Kidney (tissue), 14 donors: ENCODE measurements around the gene PRSS3. TPM values are rescaled to one million over a fixed set of nuclear protein-coding genes. Genes with fewer than 3 reads are reported as not detected.

Experiments used
- DNase-seq, 5 donors: peaks; one replicate each; pipeline ENCODE4 v3.0.0-alpha.2; 2013 to 2020
- FAIRE-seq: peaks from 2 replicates; lab custom pipeline; 2012; peaks lifted over from hg19 to GRCh38; lab: Jason Lieb, UNC
- H3K27ac ChIP-seq, 2 donors: one replicate each; pipeline ENCODE4 v1.7.0; 2013; ENCODE audit warnings: low read depth in 2 of 2, low read length in 2 of 2, inconsistent platforms in 1 of 2
- H3K27me3 ChIP-seq: one replicate; pipeline ENCODE4 v1.7.1; 2013; ENCODE audit warnings: low read length, inconsistent platforms; ENCODE audit not compliant: control insufficient read depth, insufficient read depth
- H3K36me3 ChIP-seq, 3 donors: one replicate each; pipeline versions ENCODE4 v1.7.0 to v1.7.1; 2013; ENCODE audit warnings: low read length in 3 of 3, control low read depth in 1 of 3, inconsistent platforms in 1 of 3; ENCODE audit not compliant: insufficient read depth in 3 of 3, control insufficient read depth in 2 of 3
- H3K4me1 ChIP-seq, 3 donors: one replicate each; pipeline versions ENCODE4 v1.7.0 to v1.7.1; 2013; ENCODE audit warnings: low read length in 3 of 3, inconsistent platforms in 1 of 3, low read depth in 1 of 3; ENCODE audit not compliant: control insufficient read depth in 2 of 3, insufficient read depth in 2 of 3
- H3K4me3 ChIP-seq, 3 donors: one replicate each; pipeline versions ENCODE4 v1.7.0 to v1.8.1; 2013; ENCODE audit warnings: low read length in 3 of 3, control low read depth in 1 of 3, inconsistent platforms in 1 of 3
- H3K9ac ChIP-seq, 3 donors: one replicate each; pipeline versions ENCODE4 v1.7.0 to v1.7.1; 2013; ENCODE audit warnings: low read length in 3 of 3, control low read depth in 1 of 3, inconsistent platforms in 1 of 3
- H3K9me3 ChIP-seq, 3 donors: one replicate each; pipeline versions ENCODE4 v1.7.0 to v1.7.1; 2013; ENCODE audit warnings: low read length in 3 of 3, control low read depth in 1 of 3, inconsistent platforms in 1 of 3; ENCODE audit not compliant: control insufficient read depth in 2 of 3, insufficient read depth in 1 of 3
- CTCF ChIP-seq: IDR thresholded peaks from 3 replicates; pipeline ENCODE4 v1.5.1; 2012; ENCODE audit warnings: mild to moderate bottlenecking, moderate library complexity, borderline replicate concordance; ENCODE audit not compliant: insufficient read depth; ENCODE audit errors: extremely low read depth
- intact Hi-C: fragments of 100-400 bp; cut with DNase I; formaldehyde crosslinking; loops from one replicate; pipeline ENCODE4 v1.11.1; 2022
- polyA plus RNA-seq: library from polyadenylated mRNA; stranded (reverse); fragments of 350-450 nt; fragmentation: Illumina TruSeq; extraction: RNeasy Lipid Tissue Mini Kit (QIAGEN cat#74804); gene quantifications from one replicate; pipeline ENCODE4 v1.2.3, GENCODE V29; 2014; ENCODE audit warnings: low read depth, low replicate concordance; ENCODE audit not compliant: insufficient read depth
- total RNA-seq: library from RNA; stranded (reverse); fragmentation: NEBNext Ultra II Directional; extraction: Animal tissue kit (Norgen Biotek cat#: 25700); gene quantifications from one replicate; pipeline ENCODE4 v1.2.1, GENCODE V29; 2021
- donor health status: control.
- donor health status: control.
- donor health status: control.
- donor health status: control.
- donor health status: control.
- donor health status: DM: yes; HTN: yes; CAD: no.
- donor health status: Normal renal cell carcinoma (clear cell type).

The PRSS3 gene
- total and polyA plus RNA-seq, 2 donors from 2014 or later, result 0.79 to 2.8 TPM

- FAIRE-seq, result no peak
- intact Hi-C loops, result no loop called here
Measured at GRCh38 chr9:33781736-33782135, 13.6 kb upstream of the PRSS3 start.

GRCh38 chr9:33782395-33783152 lies 12.8 kb upstream of the PRSS3 start:
- no peak for FAIRE-seq
- Histone ChIP-seq H3K4me3 (no peak overlapping the region), H3K27me3 (no peaks in the 10 kb centered on the region), H3K27ac (no peak overlapping the region), H3K36me3 (no peaks in the 10 kb centered on the region), H3K4me1 (no peaks in the 10 kb centered on the region), H3K9me3 (no peaks in the 10 kb centered on the region), H3K9ac (no peak overlapping the region)
- intact Hi-C loops, result no loop called here
- TF ChIP-seq CTCF, result no peak
- DNase-seq, result no peak

More at GRCh38 chr9:33781736-33782135, 13.6 kb upstream of the PRSS3 start:
- H3K27me3 ChIP-seq, result no peaks in the 10 kb centered on the region
- no peaks in the 10 kb centered on the region for H3K4me1 ChIP-seq
- DNase-seq, result no peak
- H3K9me3 ChIP-seq, result no peaks in the 10 kb centered on the region
- no peak overlapping the region for H3K9ac ChIP-seq
- H3K27ac ChIP-seq, result no peak overlapping the region
- no peak overlapping the region for H3K4me3 ChIP-seq
- no peak for TF ChIP-seq CTCF
- no peaks in the 10 kb centered on the region for H3K36me3 ChIP-seq

GRCh38 chr9:33785914-33786313 lies 9.4 kb upstream of the PRSS3 start:
- Histone ChIP-seq H3K9me3 (no peaks in the 10 kb centered on the region), H3K36me3 (no peaks in the 10 kb centered on the region), H3K9ac (no peak overlapping the region), H3K27me3 (no peaks in the 10 kb centered on the region), H3K4me1 (no peaks in the 10 kb centered on the region), H3K27ac (no peak overlapping the region), H3K4me3 (no peak overlapping the region)
- DNase-seq (no peak), FAIRE-seq (no peak)
- intact Hi-C loops, result no loop called here
- TF ChIP-seq CTCF, result peak; percentile 26
